T-helper 1 cell treated with Interleukin-12 subunit alpha and Interleukin-12 subunit beta and Interleukin-4 antibody, amounts not matched to agents 30 ng/mL and 1 ng/mL, for 36 hours (primary cell): ENCODE results near the gene COX17. TPM values are rescaled to one million over a fixed set of nuclear protein-coding genes. Genes with fewer than 3 reads are reported as not detected.

Source experiments
- intact Hi-C: fragments of 100-400 bp; cut with micrococcal nuclease; formaldehyde crosslinking; loops from one replicate; pipeline ENCODE4 v1.15.1; 2024
- total RNA-seq: library from RNA; stranded (reverse); gene quantifications from 2 replicates; pipeline ENCODE4 v1.2.3, GENCODE V29; 2022

The COX17 gene
- total RNA-seq, 1 donor from 2014 or later = 48.8 TPM

- intact Hi-C loops = loop anchor here (1.0 to 10.0 kb wide), 8 partner anchors 37 to 919 kb away; partner anchors contain the start of genes ADPRH, ARHGAP31, CD80 and LRRC58
Measured at GRCh38 chr3:119676020-119676419, 1.2 kb downstream of the COX17 start.

- intact Hi-C loops = loop anchor here (10.0 kb wide), 1 partner anchor 919 kb away; the partner anchor contains the start of gene NDUFB4
Measured at GRCh38 chr3:119675188-119675874, 1.9 kb downstream of the COX17 start.

- intact Hi-C loops = loop anchor here (10.0 kb wide), 1 partner anchor 921 kb away; the partner anchor contains the start of gene NDUFB4
Measured at GRCh38 chr3:119673875-119674274, 3.3 kb downstream of the COX17 start.

- intact Hi-C loops = loop anchor here (10.0 kb wide), 1 partner anchor 922 kb away; the partner anchor contains the start of gene NDUFB4
Measured at GRCh38 chr3:119672776-119673175, 4.4 kb downstream of the COX17 start.

DNA sequence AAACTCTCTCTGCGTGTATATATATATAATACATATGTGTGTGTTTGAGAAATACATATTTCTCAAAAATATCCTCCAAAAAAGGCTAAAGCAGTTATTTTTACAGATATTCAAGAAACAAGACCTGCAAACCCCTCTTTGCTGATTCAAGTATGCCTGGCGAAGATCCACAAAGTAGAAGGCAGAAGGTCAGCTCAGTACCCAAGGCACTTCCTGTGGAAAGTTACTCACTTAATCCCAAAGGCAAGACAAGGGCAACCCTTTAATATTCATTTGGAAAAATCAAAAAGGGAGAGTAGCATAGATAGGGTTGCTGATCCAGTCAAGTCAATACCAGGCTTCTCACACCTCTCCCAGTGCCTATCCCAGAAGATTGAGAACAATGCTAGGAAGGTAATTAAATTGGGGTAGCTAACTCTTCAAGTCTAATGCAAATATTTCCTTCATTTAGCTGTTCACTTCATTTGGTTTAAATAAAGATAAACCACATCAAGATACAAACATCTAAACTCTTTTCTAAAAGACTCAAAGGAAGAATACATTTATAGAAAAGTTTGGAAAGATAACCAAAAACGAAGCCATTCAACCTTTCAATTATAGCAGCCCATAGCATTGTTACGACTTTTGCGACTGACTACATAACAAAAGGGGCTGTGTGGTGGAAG, 7.2 kb downstream of the COX17 start:
- intact Hi-C loops = loop anchor here (10.0 kb wide), 1 partner anchor 925 kb away; the partner anchor contains the start of gene NDUFB4

DNA sequence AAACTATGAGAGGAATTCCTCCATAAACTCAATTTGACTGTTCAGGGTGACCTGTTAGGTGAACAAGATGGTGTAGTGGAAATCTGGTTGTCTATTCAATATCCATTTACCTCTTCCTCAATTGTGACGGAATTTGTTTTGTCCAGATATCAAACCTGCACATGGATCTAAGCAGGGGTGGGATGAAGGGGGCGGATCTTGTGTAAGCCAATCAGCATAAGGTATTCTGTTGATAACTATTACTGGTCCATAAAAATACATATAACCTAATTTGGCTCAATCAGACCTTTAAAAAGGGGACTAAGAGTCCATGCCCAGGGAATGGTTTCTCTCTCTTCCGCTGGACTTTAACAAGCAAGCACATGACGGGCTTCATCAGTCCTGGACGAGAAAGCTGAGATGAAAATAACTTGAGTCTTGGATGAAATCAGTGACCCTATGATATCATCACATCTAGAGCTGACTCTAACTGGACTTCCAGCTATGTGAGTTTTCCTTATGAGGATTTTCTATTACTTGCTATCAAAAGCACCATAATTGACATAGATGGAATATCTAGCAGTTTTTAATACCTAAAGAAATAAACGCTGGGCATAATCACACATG, 11.1 kb downstream of the COX17 start:
- intact Hi-C loops = no loop called here

GRCh38 chr3:119664850-119665379, 12.3 kb downstream of the COX17 start:
- intact Hi-C loops = no loop called here

DNA sequence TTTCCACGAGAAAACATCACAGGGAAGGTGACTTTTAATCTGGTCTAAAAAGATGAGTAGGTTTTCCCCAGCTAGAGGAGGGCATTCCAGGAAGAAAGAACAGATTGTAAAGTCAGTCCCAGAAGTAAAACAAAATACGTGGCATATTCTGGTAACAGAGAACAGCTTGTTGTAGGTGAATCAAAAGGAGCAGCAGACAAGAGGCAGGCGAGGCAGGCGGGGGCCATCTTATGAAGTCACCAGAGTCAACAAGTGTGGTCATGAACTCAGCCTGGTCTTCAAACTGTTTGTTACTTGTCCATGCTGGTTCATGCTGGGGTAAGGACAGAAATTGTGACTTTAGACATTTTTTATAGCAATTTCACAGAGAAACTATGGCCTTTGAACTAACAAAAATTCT, 12.8 kb downstream of the COX17 start:
- intact Hi-C loops = no loop called here

GRCh38 chr3:119663885-119664284, 13.3 kb downstream of the COX17 start:
- intact Hi-C loops = no loop called here

- intact Hi-C loops = no loop called here
Measured at GRCh38 chr3:119662604-119663373, 14.4 kb downstream of the COX17 start.

- intact Hi-C loops = no loop called here
Measured at GRCh38 chr3:119660474-119661440, 16.4 kb downstream of the COX17 start, which contains the start of gene POPDC2. TSS of gene POPDC2 (minus strand) at chr3:119660589. CDS start at chr3:119660423, 166 bp downstream.

DNA sequence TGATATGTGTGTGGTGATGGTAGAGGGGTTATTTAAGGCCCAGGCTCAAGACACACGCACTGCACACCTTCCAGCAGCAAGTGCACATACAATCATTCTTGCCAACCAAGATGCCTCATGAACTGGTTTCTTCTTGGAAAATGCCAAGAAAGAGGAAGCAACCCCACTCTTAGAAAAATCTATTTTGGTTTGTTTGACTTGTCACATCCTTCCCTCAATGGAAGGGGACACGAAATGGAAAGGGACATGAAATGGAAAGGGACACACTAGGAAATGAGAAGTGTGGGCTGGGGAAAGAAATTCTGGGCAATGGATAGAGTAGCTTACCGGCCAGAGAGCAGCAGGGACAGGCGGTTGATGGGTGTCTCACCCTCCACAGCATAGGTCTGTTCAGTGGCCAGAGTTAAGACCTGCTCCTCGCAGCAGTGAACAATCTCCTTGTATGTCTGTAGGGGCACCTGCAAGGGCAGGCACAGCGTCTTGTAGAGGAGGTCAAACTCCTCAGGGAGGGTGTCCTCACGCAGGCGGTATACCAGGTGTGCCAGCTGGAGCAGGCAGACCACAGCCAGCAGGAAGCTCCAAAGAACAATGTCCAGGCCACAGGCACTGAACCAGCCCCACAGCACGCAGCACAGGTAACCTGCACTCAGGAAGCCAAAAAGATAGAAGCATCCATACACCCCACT, 17.5 kb downstream of the COX17 start:
- intact Hi-C loops = no loop called here

DNA sequence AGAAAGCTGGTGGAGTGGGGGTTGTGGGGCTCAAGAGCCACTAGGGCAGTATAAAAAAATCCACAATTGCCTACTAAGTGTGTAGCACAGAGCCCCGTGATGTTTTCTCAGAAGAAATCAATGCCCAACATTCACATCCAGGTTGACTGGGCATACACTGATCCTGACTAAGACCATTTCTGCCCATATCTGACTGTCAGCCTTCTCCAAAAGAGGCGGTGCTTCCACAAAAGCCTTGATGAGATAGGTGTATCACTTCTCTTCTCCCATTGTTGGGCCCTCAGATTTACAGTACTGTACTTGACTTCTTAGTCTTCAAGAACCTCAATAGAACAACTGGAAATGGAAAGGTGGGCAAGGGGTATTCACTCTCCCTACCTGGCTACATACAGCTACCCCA, 18.2 kb downstream of the COX17 start:
- intact Hi-C loops = no loop called here

DNA sequence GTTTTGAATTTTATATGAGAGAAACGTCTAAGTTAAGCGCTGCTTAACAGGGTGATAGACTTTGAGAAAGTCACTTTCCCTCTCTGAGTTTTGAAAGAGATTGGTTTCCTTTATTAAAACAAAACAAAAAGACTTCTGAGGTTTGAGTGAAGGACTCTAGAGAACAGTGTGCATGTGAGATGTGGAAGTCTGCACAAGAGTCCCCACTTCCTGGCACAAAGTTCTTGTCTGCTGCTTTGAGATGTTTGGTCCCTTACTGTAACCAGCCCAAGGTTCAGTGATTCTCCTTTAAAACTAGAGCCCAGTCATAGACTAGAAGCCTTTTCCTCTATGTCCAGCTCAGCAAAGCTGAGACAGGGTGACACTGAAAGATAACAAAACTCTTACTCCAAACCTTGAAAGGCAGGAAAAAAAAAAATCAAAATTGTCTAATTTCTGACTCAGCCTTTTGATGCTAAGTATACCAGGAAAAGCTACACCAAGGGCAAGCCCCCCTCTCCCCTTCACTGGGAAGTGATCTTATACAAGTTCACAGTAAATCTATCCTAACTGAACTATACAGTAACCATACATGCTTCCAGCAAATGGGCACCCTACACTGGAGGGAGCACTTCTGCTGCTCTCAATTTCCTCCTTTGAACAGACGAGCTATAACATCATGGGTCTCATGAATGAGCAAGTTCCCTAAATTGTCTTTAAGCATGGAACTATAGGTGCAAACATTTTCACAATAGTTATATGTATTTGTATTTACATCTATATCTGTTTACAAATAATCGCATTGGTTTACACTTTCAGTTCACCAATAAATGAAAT, 19.1 kb downstream of the COX17 start:
- intact Hi-C loops = no loop called here

DNA sequence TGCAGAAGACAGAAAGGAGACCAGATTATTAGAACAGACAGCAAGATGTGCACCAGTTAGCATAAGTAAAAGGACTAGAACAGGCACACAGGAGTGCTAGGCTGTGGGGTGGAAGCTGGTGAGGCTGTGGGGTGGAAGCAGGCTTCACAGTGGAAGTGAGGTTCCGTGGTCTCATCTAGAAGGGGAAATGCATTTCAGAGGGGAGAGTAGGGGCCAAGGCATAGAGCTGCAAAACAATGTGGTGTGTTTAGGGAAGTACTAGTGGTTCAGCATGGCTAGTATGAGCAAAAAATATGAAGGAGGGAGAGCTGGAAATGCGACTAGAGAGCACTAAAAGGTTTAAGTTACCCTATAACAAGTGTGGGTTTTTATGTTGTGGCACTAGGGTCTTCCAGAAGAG, 23.3 kb downstream of the COX17 start:
- intact Hi-C loops = no loop called here

- intact Hi-C loops = no loop called here
Measured at GRCh38 chr3:119652306-119653033, 24.7 kb downstream of the COX17 start.

DNA sequence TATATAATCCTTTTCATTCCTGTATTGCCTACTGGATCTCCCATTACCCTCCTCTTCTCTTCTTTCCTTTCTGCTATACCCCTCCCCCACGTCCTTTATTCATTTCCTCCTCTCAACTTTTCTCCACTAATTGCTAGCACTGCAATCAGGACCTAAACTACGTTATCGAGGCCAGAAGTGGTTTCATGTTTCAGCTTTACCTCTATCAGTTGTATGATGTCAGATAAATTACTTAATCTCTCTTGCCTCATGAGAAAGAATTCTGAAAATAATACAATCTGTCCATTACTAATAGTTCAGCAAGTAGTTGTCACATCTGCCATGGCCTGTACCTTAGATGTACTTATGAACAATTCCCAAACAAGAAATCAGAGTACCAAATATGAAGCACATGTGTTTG, 27.4 kb downstream of the COX17 start:
- intact Hi-C loops = no loop called here
